GM21576 (cell line): ENCODE measurements around the gene SLC37A1.
A peak's percentile ranks its signal among the peaks of the same experiment; 100 is the strongest.

ENCODE experiments used
- ATAC-seq: cut with Tn5 transposase; IDR thresholded peaks from one replicate; pipeline ENCODE4 v1.9.1; 2021; ENCODE audit warnings: mild to moderate bottlenecking, moderate library complexity; ENCODE audit not compliant: unreplicated experiment

The SLC37A1 gene

GRCh38 chr21:42503711-42504110 is 9.9 kb upstream of the SLC37A1 start:
- ATAC-seq: no peak

- peak; percentile 79 for ATAC-seq
Measured at GRCh38 chr21:42505090-42505726, 8.4 kb upstream of the SLC37A1 start.

GRCh38 chr21:42507418-42507817 is 6.2 kb upstream of the SLC37A1 start:
- no peak for ATAC-seq

- ATAC-seq: no peak
Measured at GRCh38 chr21:42508371-42508770, 5.3 kb upstream of the SLC37A1 start.

GRCh38 chr21:42509244-42509643 is 4.4 kb upstream of the SLC37A1 start:
- no peak for ATAC-seq

- ATAC-seq: no peak
Measured at GRCh38 chr21:42512346-42513034, 1.2 kb upstream of the SLC37A1 start.

GRCh38 chr21:42513985-42514882 is 582 bp downstream of the SLC37A1 start:
- ATAC-seq: no peak

- ATAC-seq: no peak
Measured at GRCh38 chr21:42514883-42515228, 1.2 kb downstream of the SLC37A1 start.

GRCh38 chr21:42515708-42516502 is 2.3 kb downstream of the SLC37A1 start:
- no peak for ATAC-seq

GRCh38 chr21:42518215-42518614 is 4.6 kb downstream of the SLC37A1 start:
- ATAC-seq: no peak

- no peak for ATAC-seq
Measured at GRCh38 chr21:42518626-42519025, 5.0 kb downstream of the SLC37A1 start.

- ATAC-seq: no peak
Measured at GRCh38 chr21:42520628-42521253, 7.1 kb downstream of the SLC37A1 start.

- ATAC-seq: no peak
Measured at GRCh38 chr21:42521384-42521783, 7.7 kb downstream of the SLC37A1 start.

GRCh38 chr21:42521805-42522204 is 8.2 kb downstream of the SLC37A1 start:
- no peak for ATAC-seq

GRCh38 chr21:42522271-42522670 is 8.6 kb downstream of the SLC37A1 start:
- ATAC-seq: no peak

- no peak for ATAC-seq
Measured at GRCh38 chr21:42522771-42523170, 9.1 kb downstream of the SLC37A1 start.

- no peak for ATAC-seq
Measured at GRCh38 chr21:42523211-42523610, 9.6 kb downstream of the SLC37A1 start.

GRCh38 chr21:42523941-42524340 is 10.3 kb downstream of the SLC37A1 start:
- no peak for ATAC-seq

- peak; percentile 70 for ATAC-seq
Measured at GRCh38 chr21:42524341-42525028, 10.8 kb downstream of the SLC37A1 start.

GRCh38 chr21:42525029-42525581 is 11.5 kb downstream of the SLC37A1 start:
- no peak for ATAC-seq
